ENCODE measurements around the gene DNAJC19.

The DNAJC19 gene

GRCh38 chr3:180961087-180961486, 28.4 kb downstream of the DNAJC19 start:
- DNase-seq: no peak

- no peak for DNase-seq
These were observed 29.8 kb downstream of the DNAJC19 start for GRCh38 chr3:180959691-180960090.

GRCh38 chr3:180947761-180948390, 41.7 kb downstream of the DNAJC19 start:
- DNase-seq: no peak

DNA sequence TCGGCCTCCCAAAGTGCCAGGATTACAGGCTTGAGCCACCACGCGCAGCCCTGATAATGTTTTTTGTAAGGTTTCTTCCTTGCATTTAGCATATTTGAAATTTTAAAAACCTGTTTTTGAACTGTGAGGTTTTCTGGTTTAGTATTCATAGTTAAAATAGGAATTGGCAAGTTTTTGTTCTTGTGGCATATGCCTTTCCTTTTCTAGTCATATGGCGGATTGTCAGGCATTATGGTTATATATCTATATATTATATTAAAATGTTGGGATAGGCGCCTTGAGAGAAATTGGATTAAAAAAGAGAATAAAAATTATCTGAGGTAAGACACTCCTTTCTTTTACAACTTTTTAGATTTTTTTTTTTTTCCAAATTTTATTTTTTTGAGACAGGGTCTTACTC, 48.7 kb downstream of the DNAJC19 start:
- no peak for DNase-seq

DNA sequence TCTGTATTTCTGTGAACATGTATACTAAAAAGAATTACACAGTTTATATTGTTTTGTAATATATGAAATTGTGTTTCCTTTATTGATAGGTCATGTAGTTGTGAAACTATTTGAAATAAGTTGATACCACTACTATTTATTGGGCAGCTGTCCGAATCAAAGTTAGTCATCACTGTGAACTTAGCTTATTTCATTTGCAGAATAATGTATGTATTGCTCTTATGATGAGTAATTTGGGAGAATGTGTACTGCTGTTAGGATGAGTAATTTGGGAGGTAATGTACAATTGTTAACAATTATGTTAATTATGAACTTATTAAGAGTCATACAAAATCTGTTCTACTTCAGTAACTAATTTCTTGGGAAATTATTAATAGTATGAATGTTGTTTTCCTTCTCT, 54.9 kb downstream of the DNAJC19 start:
- no peak for DNase-seq

Measured in activated CD4-positive, alpha-beta T cell treated with anti-CD3 and anti-CD28 coated beads, Interleukin-2, amount 50 U/mL, for 48 hours (primary cell).